Right lobe of liver (tissue), 6 donors: ENCODE measurements around the gene ENTHD1. TPM values are rescaled to one million over a fixed set of nuclear protein-coding genes. Genes with fewer than 3 reads are reported as not detected.

Experiments used
- ATAC-seq, 4 donors: fragments of 200-7000 bp; cut with Tn5 transposase; one replicate each; pipeline ENCODE4 v1.9.1; 2020; ENCODE audit warnings: mild to moderate bottlenecking in 4 of 4, moderate library complexity in 4 of 4
- DNase-seq, 3 donors: peaks; one replicate each; pipeline ENCODE4 v3.0.0-alpha.2; 2020
- H3K27ac ChIP-seq, 3 donors: fragments of 200-600 bp; one replicate each; pipeline ENCODE4 v1.8.0; 2022
- H3K27me3 ChIP-seq, 2 donors: fragments of 200-600 bp; one replicate each; pipeline ENCODE4 v1.8.0; 2022
- H3K36me3 ChIP-seq, 4 donors: fragments of 200-600 bp; sonication (generic) in 1 of 4; one replicate each; pipeline versions ENCODE4 v1.5.1 to v1.8.0; 2017 to 2022; ENCODE audit warnings: control low read depth in 1 of 4
- H3K4me1 ChIP-seq, 4 donors: fragments of 200-600 bp; sonication (generic) in 1 of 4; one replicate each; pipeline versions ENCODE4 v1.5.1 to v1.8.0; 2017 to 2022; ENCODE audit warnings: control low read depth in 1 of 4
- H3K4me3 ChIP-seq, 3 donors: fragments of 200-600 bp; one replicate each; pipeline ENCODE4 v1.8.0; 2022
- H3K9me3 ChIP-seq, 4 donors: fragments of 200-600 bp; sonication (generic) in 1 of 4; one replicate each; pipeline versions ENCODE4 v1.5.1 to v1.8.0; 2017 to 2022; ENCODE audit warnings: control low read depth in 1 of 4
- POLR2A ChIP-seq: fragments of 450-650 bp; IDR thresholded peaks from one replicate; pipeline ENCODE4 v1.6.1; 2017; ENCODE audit warnings: antibody characterized with exemption, mild to moderate bottlenecking
- WGBS: methylation state at CpG from one replicate; pipeline ENCODE4 v1.1.6; 2018; ENCODE audit warnings: low coverage, low lambda C conversion rate; ENCODE audit not compliant: insufficient coverage; ENCODE audit errors: missing lambda C conversion rate; 5-methylcytosine and 5-hydroxymethylcytosine counted together
- intact Hi-C, 2 donors: fragments of 100-400 bp; cut with DNase I; formaldehyde crosslinking; loops; one replicate each; pipeline versions ENCODE4 v1.11.2 to v1.14.1; 2022
- total RNA-seq, 6 experiments: library from RNA; depleted of rRNA in 2 of 6; stranded (reverse); fragments of >200 nt in 2 of 6; fragmentation: NEBNext Ultra II Directional in 3 of 6; extraction: Animal tissue kit (Norgen Biotek cat#: 25700) in 3 of 6; gene quantifications; one replicate each; pipeline versions ENCODE4 v1.1.0 to v1.2.4, GENCODE V29; 2016 to 2023
- TF ChIP-seq, protein P1 (sequence below), 4 donors: fragments of 200-600 bp in 3 of 4; fragments of 450-650 bp in 1 of 4; IDR thresholded peaks; one replicate each; pipeline versions ENCODE4 v1.5.1 to v1.8.0; 2016 to 2022; ENCODE audit warnings: antibody characterized with exemption in 4 of 4, mild to moderate bottlenecking in 2 of 4
- donor health status: DM: no; HTN: yes; CAD: no.
- donor health status: DM: no; HTN: no; CAD: no.
- donor health status: DM: no; HTN: no; CAD: no.
- donor health status: DM: no; HTN: yes; CAD: no.
- donor health status: DM: no; HTN: yes; CAD: no.

ENTHD1 gene
- total RNA-seq, 6 experiments from 2014 or later = not detected

DNA sequence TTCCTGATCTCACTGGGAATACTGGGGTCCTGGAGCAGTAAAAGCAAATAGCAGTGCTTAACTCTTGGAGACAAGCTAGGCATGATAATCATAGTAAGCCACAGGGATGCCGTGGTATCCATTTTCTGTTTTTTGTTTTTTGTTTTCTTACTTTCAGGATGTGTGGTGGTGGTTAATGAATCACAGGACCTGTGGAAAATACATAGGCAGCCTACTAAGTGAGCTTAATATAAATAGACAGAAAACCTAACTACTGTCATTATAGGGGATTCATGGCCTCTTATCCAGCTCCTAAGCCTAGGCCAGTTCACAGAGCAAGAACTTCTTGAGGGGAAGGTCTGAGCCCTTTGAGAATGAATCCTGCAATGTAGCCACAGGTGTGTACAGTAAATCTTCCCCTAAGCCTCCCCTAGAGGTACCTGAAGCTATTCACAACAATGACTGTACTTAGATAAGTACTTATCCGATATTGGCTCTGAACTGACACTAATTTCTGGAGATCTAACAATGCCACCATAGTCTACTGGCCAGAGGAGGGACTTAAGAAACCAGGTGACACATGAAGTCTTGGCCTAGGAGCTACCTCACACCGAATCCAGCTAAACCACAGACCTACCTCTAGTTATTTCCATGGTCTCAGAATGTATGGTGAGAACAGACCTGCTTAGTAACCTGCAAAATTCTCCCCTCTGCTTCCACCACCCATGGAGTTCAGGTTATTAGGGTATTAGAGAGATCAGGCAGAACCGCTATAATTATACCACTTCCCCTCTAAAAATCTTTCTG lies 83.6 kb downstream of the ENTHD1 start:
- H3K4me3 ChIP-seq = no peak overlapping the region
- H3K27ac ChIP-seq = no peak overlapping the region
- DNase-seq = no peak
- H3K27me3 ChIP-seq = no peaks in the 10 kb centered on the region
- no peak for ATAC-seq
- no peaks in the 10 kb centered on the region for H3K9me3 ChIP-seq
- intact Hi-C loops = no loop called here
- WGBS = 56% methylated on average over 4 of the region's 4 CpGs
- TF ChIP-seq, protein P1, sequence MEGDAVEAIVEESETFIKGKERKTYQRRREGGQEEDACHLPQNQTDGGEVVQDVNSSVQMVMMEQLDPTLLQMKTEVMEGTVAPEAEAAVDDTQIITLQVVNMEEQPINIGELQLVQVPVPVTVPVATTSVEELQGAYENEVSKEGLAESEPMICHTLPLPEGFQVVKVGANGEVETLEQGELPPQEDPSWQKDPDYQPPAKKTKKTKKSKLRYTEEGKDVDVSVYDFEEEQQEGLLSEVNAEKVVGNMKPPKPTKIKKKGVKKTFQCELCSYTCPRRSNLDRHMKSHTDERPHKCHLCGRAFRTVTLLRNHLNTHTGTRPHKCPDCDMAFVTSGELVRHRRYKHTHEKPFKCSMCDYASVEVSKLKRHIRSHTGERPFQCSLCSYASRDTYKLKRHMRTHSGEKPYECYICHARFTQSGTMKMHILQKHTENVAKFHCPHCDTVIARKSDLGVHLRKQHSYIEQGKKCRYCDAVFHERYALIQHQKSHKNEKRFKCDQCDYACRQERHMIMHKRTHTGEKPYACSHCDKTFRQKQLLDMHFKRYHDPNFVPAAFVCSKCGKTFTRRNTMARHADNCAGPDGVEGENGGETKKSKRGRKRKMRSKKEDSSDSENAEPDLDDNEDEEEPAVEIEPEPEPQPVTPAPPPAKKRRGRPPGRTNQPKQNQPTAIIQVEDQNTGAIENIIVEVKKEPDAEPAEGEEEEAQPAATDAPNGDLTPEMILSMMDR (IDR thresholded peaks at IDR 0.05) = no peak
- no peak for TF ChIP-seq POLR2A
- H3K4me1 ChIP-seq = no peaks in the 10 kb centered on the region
- no peaks in the 10 kb centered on the region for H3K36me3 ChIP-seq

DNA sequence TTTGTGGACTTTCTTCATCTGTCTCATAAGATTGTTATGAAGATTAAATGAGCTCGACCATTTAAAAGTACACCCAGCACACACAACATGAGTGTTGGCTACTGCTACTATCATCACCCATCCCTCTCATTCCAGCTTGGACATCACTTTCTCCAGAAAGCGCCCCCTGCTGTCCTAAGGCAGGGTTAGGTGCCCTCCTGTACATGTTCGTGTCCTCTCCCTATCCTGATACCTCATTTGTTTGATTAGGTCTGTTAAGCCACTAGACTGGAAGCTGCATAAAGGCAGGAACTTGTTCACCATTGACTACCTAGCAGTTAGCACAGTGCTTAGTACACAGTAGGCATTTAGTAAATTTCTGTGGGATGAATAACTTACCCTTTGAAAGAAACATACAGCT lies 85.5 kb downstream of the ENTHD1 start:
- peak in 2 of 4 donors; percentile 26 to 38 for ATAC-seq
- no peak overlapping the region for H3K4me3 ChIP-seq
- TF ChIP-seq, protein P1 (IDR thresholded peaks at IDR 0.05) = peak; percentile 4 to 44 (median 14)
- no peak for TF ChIP-seq POLR2A
- H3K36me3 ChIP-seq = no peaks in the 10 kb centered on the region
- H3K27ac ChIP-seq = no peak overlapping the region
- no peaks in the 10 kb centered on the region for H3K9me3 ChIP-seq
- intact Hi-C loops = no loop called here
- H3K27me3 ChIP-seq = no peaks in the 10 kb centered on the region
- WGBS = 19% methylated on average over 3 of the region's 3 CpGs
- no peaks in the 10 kb centered on the region for H3K4me1 ChIP-seq
- no peak for DNase-seq

DNA sequence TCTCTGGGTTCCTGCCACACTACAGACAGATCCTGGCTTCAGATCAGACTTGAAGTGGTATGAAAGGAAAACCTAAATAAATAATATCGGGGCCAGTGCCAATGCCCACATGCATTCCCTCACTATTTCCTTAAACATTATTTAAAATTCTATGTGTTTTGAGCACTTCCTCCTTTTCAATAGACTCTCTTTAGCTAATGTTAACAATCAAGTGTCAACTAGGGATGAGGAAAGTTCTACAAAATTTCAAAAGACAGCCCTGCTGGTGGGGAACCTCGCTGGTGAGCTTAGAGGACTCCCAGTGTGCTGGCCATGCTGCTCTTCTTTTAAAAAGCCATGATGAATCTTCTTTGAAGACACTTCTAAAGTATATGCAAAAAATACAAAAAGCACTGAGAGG lies 87.5 kb downstream of the ENTHD1 start:
- Histone ChIP-seq H3K36me3 (no peaks in the 10 kb centered on the region), H3K27me3 (no peaks in the 10 kb centered on the region), H3K4me3 (no peak overlapping the region), H3K9me3 (no peaks in the 10 kb centered on the region), H3K4me1 (no peaks in the 10 kb centered on the region), H3K27ac (no peak overlapping the region)
- TF ChIP-seq, protein P1 (IDR thresholded peaks at IDR 0.05) = no peak
- no peak for TF ChIP-seq POLR2A
- no peak for ATAC-seq
- WGBS = 31% methylated on average over 2 of the region's 2 CpGs
- intact Hi-C loops = no loop called here
- DNase-seq = no peak

DNA sequence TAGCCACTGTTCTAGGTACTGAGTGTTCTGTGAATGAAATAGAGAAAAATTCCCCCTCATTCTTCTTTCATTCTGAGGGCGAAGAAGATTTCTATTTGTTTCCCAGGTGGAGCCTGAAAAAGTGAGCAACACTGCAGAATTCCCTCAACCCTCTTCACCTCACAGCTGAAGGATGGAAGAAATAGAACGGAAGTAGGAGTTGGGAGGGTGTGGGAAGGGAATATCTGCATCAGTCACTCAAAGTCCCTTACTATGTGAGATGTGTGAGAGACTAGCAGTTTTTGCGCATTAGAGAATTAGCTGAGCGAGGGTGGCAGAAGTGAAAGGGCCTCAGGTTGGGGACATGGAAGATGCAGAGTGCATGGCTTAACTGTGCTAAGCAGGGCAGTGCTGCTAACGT lies 88.4 kb downstream of the ENTHD1 start:
- no peak overlapping the region for H3K4me3 ChIP-seq
- intact Hi-C loops = no loop called here
- no peaks in the 10 kb centered on the region for H3K9me3 ChIP-seq
- WGBS = 51% methylated on average over 5 of the region's 5 CpGs
- H3K4me1 ChIP-seq = no peaks in the 10 kb centered on the region
- TF ChIP-seq POLR2A = no peak
- TF ChIP-seq, protein P1 (IDR thresholded peaks at IDR 0.05) = no peak
- no peaks in the 10 kb centered on the region for H3K27me3 ChIP-seq
- H3K36me3 ChIP-seq = no peaks in the 10 kb centered on the region
- DNase-seq (no peak), ATAC-seq (no peak)
- H3K27ac ChIP-seq = no peak overlapping the region
